GM21526 (cell line): ENCODE measurements around the gene LAMTOR2.
"Not testable (repeated sequence)": the region's sequence is repeated elsewhere in the genome, so short reads cannot be mapped to it uniquely, and the experiment has no call there.

ENCODE experiments used
- ATAC-seq: cut with Tn5 transposase; IDR thresholded peaks from one replicate; pipeline ENCODE4 v1.9.1; 2021; ENCODE audit warnings: moderate library complexity; ENCODE audit not compliant: unreplicated experiment, low FRiP score

Gene LAMTOR2

DNA sequence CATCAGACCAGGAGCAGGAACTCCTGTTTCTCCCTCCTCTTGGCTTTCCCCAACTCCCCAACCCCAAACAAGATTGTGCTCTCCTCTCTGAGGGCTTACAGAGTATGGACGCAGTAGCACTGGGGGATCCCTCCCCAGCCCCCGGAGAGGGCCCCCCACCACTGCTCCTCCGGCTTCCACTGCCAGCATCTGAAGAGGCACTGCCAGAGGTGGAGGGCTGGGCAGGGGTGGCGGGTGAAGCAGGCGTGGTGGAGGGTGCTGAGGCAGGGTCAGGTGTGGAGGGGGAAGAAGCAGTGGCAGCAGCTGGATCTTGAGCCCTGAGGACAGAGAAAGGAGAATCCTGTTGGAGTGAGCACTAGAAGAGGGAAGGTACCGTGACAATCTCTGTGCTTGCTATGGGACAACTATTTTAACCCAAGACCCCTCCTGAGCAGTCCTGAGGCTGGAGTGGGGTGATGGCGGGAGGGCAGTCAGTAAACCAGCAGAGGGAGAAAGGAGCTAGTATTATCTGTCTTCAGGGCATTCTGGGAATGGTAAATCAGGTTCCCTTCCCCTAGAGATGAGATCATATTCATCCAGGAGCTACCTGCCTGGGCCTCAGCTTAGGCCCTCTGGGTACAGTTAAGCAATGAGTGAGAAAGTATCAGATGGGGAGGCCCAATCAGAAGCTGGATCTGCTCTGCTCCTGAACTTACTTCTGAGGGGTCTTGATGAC lies 3.4 kb upstream of the LAMTOR2 start:
- no peak for ATAC-seq

DNA sequence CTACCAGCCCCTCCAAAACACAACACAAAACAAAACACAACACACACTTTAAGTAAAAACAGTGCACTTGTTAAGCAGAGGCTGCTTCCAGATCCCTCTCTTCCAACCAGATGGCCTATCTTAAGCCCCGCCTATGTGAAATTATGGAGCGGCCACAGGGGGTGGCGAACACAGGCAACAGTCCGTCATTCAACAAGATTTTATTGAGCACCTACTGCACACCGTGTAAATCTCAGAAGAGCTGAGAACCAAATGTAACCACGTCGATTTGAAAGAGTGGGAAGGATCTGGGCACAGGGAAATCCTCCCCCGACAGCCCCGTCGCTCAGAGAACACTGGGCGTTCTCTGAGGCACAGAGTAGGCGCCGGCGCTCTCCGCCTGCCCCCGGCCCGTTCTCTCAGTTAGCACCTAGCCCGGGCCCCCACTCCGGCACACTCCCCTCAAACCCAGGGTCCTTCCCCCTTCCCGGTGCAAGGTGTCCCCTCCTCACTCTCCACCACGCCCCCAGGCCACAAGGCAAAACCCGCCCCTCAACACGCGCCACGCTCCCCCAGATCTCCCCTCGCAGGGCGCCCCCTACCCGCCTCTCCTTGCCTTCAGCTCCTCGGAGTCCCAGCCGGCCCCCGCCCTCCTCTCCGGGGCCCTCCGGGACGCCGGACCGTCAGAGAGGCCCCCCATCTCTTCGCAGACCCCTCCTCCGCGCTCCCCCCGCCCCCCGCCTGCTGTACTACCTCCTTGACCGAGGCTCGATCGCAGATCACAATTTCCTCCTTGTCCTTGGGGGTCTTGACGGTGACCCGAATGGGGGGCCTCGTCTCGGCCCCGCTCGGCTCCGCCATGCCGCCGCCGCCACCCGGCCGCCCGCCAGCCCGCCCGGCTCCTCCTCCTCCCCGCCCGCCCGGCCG lies 1.5 kb upstream of the LAMTOR2 start:
- no peak for ATAC-seq

DNA sequence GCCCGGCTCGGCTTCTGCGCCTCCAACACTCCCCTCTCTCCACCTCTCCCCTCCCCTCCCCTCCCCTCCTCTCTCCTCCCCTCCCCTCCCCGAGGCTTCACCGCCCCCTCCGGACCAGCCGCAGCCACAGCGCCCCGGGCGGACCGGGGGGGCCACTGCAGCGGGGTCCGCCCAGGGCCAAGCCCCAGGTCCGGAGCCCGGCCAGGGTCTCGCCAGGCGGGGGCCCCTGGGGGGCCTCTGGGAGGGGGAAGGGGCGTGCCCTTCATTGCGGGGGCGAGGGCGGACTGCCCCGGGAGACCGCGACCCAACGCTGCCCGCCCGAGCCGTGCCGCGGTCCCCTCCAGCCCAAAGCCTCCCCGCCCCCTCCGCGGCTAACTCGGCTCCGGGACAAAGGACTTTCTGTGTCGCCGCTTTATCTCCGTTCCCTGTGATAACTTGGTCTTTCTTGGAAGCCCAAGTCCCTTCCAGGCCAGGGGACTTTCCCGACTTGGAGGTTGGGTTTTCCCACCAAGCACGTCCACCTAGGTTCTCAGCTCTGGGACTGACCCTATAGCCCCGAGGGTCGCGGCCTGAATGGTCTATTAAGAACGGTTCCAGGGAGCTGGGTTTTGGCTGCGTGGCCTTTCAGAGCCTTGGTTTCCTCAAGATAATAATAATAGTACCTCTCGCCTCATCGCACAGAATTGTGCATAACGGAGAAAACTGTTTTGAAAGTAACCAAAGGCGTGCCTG lies 648 bp upstream of the LAMTOR2 start, which contains the start of gene UBQLN4:
UBQLN4 (minus strand) TSS at position 31 of the 732 bp plus-strand sequence. CDS start 97 bp downstream, outside the sequence.
- no peak for ATAC-seq

DNA sequence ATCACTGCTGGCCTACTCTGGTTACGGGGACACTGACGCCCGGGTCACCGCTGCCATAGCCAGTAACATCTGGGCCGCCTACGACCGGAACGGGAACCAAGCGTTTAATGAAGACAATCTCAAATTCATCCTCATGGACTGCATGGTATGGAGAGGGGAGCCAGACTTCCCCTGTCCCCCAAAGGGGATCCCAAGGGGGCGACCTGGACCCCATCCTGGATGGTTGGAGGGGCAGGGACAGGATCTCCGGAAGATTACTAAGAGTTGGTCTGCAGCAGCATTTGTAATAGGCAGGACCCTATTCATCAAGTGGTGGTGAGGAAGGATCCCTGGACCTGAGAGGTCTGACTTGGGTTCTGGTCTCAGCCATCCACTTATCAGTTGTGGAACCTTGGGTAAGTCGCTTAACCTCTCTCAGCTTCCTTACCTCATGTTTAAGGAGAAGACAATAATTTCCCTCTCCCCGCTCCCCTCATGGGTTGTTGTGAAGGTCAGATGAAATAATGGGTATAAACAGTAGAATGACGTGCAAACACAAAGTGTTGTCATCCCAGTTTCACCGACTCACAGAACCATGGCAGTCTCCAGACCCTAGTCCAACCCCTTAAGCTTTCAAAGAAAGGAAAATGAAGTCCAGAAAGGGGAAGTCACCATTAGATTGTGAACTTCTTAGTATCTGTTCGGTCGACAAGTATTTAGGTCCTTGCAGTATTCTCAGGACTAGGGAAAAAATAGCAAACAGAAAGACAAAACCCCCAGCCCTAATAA lies 883 bp downstream of the LAMTOR2 start:
- ATAC-seq: no peak

DNA sequence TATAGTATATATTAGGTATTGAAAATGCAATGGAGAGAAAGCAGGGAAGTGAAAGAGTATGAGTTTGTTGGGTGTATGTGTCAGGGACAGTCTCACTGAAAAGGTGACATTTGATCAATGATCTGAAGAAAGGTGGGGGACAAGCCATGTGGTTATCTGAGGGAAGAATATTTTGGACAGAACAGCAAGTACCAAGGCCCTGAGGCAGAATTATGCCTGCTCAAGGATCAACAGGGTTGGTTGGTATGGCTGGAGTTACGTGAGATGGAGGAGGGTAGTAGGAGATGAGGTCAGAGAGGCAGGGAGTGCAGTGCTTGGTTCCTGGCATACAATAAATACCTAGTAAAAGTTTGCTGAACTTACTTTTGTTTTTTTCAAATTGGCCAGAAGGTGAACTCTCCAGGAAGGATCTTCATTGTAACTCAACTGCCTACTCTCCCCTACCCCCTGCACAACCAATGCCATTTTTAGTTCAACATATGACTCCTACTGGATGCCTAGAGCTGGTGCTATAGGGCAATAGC lies 1.8 kb downstream of the LAMTOR2 start:
- no peak for ATAC-seq

DNA sequence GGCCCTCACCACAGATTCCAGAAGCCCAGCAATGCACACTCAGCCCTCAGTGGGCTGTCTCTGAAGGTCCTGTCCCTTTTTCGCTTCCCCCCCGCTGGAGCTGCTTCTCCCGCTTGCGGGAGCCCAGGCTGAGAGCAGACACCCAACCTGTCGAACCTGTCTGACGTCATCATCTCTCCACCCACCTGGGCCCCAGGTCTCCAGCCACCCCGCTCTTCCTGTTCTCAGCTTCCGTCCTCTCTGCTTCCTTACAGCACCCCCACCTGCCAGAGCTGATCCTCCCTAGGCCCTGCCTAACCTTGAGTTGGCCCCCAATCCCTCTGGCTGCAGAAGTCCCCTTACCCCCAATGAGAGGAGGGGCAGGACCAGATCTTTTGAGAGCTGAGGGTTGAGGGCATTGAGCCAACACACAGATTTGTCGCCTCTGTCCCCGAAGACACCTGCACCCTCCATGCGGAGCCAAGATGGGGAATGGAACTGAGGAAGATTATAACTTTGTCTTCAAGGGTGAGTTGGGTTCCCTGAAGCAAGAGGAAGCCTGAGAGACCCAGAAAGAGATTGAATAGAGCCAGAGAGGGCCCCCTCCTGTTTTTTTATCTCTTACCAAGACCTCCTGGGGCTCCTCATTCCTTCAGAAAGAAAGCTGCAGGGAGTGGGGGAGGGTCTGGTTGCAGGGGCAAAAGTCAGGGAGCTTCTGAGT lies 6.5 kb downstream of the LAMTOR2 start, which contains the start of gene RAB25:
RAB25 (plus strand) TSS at position 224 of the 700 bp plus-strand sequence; CDS start at position 465, 241 bp downstream.
- no peak for ATAC-seq

DNA sequence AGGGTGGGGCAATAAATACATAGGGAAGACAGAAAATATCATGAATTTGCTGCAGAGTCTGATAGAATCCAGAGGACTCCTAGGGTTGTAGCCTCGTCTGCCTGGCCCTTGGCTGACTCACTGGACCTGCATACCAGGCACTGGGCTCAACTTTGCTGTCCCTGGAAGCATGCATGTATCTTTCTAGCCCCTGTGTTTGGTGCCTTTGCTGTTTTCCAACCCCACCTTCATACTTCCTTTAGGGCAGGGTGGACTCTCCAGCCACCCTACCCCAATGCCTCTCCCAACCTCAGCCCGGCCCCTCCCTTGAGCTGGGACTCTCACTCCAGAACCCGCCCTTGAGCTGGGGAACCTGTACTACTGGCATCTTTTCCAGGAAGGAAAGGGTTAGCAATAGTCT lies 7.6 kb downstream of the LAMTOR2 start:
- no peak for ATAC-seq

DNA sequence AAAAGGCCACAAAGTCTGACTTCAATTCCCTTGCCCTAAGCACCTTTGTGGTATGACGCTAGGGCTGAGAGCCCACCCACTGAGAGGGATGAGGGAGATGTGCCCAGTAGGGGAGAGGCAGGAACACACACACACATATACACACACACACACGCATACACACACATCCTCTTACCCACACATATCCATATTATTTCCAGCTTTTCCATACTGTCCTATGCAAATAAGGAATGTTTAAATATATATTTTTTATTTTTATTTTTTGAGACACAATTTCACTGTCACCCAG lies 9.4 kb downstream of the LAMTOR2 start:
- no peak for ATAC-seq

DNA sequence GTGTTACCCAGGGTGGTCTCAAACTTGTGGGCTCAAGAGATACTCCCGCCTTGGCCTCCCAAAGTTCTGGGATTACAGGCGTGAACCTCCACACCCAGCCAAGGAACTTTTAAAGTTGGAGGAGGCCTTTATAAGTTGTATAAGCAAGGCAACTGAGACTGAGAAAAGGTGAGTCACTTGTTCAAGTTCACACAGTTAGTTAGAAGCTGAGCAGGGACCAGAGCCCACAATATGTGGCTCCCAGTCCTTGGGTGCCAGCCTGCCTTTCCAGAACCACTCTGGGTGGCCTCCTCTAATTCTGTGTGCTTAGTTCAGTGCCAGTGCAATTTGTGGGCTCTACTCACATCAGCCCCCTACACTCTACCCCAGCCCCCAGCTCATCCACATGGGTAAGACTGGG lies 10.0 kb downstream of the LAMTOR2 start:
- no peak for ATAC-seq

DNA sequence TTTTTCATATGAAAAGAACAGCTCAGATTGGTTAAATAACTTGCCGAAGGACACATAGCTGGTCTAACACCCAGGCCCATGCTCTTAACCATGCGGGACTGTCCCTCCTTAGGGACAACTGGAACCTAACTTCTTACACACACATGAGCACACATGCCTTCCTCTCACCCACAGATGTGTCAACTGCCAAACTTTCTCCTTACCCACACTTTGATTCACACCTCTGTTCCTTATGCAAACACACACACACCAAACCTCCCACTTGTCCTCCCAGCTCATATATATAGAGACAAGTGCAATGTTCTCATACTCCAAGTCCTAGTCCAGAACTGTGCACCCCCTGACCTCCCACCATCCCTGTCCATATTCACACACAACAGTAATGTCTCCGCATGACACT lies 10.6 kb downstream of the LAMTOR2 start:
- no peak for ATAC-seq

DNA sequence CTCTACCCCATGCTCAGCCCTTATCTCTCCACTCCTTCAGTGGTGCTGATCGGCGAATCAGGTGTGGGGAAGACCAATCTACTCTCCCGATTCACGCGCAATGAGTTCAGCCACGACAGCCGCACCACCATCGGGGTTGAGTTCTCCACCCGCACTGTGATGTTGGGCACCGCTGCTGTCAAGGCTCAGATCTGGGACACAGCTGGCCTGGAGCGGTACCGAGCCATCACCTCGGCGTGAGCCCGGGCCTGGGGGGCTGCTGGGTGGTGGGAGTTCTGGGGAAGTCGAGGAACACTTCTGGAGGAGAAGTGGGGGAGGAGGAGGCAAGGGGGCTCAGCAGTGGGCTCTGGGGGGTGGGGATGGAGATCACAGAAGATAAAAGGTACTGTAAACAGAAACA lies 11.3 kb downstream of the LAMTOR2 start:
- ATAC-seq: no peak

DNA sequence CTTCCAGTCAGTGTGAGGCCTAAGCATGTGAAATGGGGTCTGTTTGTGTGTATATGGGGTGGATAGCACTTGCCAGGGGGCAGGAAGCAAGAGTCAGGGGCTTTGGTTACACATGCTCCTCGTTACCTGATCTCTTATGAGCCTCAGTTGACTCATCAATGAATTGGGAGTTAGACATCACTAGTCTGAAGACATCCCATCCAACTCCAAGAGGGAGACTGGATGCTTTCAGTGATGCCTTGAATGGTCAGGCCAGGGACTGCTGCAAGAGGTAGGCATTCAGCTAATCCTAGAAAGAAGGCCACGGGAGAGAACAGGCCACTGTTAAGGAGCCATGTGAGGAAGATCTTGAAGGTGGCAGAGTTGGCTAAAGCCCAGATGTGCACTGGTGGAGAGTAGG lies 12.7 kb downstream of the LAMTOR2 start:
- no peak for ATAC-seq

DNA sequence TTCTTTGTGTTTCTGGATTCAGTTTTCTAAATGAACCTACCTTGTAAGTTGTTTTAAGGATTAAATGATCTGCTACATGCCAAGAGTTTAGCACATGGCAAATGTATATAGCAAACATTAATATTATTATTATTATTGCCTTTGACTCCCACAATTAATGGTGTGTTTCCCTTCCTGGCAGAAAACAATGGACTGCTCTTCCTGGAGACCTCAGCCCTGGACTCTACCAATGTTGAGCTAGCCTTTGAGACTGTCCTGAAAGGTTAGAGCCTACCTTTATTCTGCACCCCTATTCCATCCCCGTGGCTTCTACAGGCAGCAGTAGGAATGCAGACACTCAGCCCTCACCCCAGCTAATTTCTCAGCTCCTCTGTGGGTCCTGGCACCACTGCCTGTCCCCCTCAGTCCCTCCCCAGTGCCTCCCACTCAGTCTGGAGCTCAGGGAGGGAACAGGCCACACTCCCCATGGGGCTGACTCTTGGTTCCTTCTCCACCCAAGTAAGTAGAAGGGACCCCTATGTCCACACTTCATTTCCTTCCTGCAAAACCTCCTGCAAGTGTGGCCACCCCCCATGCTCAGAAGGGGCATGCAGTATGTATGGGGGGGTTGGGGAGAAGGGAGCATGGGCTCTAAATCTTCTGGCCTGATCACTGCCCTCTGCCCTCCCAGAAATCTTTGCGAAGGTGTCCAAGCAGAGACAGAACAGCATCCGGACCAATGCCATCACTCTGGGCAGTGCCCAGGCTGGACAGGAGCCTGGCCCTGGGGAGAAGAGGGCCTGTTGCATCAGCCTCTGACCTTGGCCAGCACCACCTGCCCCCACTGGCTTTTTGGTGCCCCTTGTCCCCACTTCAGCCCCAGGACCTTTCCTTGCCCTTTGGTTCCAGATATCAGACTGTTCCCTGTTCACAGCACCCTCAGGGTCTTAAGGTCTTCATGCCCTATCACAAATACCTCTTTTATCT lies 15.2 kb downstream of the LAMTOR2 start:
- ATAC-seq: no peak

DNA sequence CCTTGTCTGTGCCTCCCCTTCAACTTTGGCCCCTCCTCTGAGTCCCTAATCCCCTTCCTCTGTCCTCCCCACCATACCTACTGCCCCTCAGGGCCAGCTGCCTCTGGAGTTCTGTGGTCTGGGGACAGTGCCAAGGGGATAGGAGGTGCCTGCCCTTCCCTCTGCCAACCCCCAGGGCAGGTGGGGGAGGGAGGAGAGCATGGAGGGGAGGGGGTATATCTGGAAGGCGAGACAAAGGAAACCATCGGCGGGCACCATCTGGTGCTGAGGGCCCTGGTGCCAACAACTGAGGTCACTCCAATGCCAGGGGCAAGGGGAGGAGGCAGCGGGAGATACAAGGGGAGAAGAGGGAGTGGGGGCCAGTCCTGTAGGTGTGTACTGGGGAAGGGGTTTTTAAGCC lies 16.0 kb downstream of the LAMTOR2 start:
- no peak for ATAC-seq

DNA sequence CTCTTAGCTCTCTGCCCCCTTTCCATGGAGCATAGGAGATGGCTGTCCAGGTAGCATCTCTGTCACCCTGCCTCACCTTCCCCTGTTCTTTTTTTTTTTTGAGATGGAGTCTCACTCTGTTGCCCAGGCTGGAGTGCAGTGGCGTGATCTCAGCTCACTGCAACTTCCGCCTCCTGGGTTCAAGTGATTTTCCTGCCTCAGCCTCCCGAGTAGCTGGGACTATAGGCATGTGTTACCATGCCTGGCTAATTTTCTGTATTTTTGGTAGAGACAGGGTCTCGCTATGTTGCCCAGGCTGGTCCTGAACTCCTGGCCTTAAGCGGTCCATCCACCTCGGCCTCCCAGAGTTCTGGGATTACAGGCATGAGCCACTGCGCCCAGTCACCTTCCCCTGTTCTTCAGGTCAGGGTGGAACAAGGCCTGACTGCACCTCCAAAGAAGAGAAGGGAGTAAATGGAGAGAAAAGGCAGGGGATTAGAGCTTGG lies 16.8 kb downstream of the LAMTOR2 start:
- not testable (repeated sequence) for ATAC-seq

DNA sequence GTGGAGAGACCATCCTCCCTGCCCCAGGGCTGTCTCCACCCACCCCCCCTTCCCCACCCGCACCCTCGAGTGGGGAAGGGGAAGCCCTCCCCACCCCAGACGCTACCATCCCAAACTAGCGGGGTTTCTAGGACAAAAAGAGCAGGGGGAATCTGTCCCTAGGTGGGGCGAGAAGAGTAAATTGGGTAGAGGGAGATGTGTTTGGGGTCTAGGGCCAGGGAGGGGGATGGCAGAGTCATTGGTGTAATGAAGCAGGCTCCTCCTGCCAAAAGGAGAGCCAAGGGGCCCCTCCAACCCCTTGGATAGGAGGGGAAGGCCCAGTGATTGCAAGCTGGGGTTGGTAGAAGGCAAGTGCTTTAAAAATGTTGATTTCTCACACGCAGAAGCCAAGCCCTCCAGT lies 17.7 kb downstream of the LAMTOR2 start:
- ATAC-seq: no peak

DNA sequence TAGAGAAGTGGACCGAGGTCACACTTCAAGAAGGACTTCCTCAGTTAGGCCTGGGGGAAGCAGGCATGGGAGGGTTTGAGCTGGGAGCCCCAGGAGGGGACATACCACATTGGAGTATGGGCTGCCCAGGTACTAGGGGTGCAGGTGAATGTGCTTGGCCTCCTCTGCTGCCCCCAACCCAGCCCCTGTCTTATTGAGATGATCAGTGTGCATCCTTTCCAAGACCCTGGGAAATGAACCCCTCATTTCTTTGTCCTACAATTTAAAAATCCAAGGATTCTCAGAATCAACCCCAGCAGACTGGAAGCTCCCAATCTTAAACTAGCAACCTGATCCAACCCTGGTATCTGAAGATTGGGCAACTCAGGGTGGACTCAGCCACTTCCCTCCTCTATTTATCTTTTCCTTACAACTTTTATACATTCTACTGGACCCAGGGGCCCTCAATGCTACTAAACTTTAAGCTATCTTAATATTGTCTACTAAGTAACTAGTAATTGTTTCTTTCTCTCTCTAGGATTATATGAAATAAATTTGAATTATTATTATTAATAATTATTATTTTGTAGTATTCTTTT lies 18.6 kb downstream of the LAMTOR2 start:
- no peak for ATAC-seq

DNA sequence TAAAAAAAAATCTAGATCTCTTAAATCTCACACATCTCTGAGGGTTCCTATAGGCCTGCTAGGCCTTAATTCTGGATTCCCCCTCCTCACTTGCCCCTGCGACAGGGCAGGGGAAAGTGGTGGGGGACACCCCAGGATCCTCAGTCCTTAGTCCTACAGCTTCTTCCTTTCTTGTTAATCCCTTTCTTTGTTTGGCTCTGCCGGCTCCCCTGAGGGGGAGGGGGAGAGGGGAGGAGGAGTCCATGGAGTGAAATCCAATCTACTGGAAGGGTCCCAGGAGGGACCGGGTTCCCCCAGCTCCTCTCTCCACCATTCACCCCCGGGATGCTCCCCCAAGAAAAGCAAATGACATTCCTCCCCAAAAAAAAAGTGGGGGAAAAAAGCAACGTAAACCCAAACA lies 19.2 kb downstream of the LAMTOR2 start:
- ATAC-seq: no peak
